NOMO-1 treated with DMSO at 0.1 percent for 48 hours (cell line): ENCODE measurements around the gene RNF112.
A peak's percentile ranks its signal among the peaks of the same experiment; 100 is the strongest.

ENCODE experiments used
- DNase-seq: peaks from one replicate; lab custom pipeline; 2025; ENCODE audit not compliant: unreplicated experiment; lab: John Stamatoyannopoulos, UW

The RNF112 gene

GRCh38 chr17:19387921-19388521, 23.0 kb upstream of the RNF112 start:
- DNase-seq: no peak

DNA sequence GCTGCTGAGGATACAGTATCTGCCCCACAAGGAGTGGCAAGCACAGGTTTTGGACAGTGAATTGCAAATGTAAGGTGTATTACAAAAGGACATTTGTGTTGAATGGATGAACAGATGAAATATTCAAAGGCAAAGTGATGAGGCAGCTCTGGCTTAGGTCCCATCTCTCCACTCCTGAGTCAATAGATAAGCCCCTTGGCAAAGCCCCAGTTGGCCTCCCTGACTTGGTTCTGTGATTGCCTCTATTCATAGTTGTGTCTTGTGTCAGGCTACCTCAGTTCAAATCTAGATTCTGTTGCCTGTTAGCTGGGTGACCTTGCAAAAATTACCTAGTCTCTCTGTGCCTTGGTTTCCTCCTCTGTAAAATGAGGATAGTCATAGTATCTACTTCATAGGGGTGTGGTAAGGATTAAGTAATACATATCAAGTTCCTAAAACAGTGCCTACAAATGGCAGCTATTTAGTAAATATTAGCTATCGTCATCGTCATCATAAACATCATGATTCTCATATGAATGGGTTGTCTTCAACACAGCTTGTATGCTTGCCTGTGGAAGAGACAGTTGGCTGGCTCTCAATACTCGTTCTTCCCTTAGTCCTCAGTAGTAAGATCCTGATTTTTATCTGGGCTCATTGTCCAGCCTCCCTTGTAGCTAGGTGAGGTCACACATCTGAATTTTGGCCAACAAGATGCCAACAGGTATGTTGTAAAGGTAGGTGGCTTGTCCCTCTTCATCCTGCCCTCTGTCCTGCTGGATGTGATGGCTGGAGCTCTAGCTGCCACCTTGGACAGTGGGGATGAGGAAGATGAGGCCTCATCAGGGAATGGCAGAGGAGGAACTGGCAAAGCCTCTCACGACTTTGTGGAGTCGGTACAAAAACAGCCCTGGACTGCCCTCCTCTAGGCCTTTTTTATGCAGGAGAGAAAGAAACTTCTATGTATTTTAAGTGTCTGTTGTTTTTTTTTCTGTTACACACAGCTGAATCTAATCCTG, 21.9 kb upstream of the RNF112 start:
- no peak for DNase-seq

GRCh38 chr17:19390951-19391350, 20.1 kb upstream of the RNF112 start:
- DNase-seq: no peak

GRCh38 chr17:19391432-19391831, 19.6 kb upstream of the RNF112 start:
- no peak for DNase-seq

DNA sequence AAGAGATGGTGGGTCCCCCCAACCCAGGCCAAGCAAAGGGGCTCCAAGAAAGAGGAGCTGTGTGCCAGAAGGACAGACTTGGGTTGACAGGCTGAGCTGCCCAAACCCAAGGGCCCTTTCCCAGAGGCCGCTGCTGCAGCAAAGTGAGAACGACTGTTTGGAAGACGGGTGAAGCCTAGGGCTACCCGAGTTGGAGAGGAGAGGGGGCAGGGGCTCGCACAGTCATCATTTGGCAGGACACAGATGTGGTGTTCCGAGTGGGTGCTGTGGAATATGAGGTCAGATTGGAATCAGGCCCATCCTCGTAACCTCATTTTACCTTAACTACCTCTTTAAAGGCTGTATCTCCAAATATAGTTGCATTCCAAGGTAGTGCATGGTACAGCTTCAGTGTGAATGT, 18.7 kb upstream of the RNF112 start:
- DNase-seq: no peak

DNA sequence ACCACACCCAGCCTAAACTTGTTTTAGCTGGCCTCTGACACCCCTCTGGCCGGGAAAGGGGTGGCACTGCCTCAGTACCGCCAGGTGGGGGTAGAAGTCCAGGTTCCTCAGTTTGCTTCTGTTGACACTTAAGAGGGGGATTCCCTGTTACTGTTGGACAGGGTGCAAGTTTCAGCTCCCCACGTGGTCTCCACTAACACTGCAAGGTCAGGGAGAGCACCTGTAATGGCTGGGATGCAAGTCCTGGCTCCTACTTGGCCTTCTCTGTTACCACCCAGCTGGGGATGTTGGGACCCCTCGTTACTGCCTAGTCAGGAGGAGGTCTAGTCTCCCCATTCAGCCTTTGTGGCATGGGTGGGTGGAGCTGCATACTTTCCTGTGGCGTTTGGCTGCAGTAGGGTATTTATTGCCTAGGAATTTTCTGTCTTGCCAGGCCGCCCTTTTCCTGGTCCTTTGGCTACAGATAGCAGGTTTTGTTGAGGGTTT, 13.4 kb upstream of the RNF112 start:
- DNase-seq: no peak

- DNase-seq: peak; percentile 85
Measured at GRCh38 chr17:19398301-19399181, 12.5 kb upstream of the RNF112 start.

- DNase-seq: no peak
Measured at GRCh38 chr17:19399750-19400450, 11.1 kb upstream of the RNF112 start.

- DNase-seq: no peak
Measured at GRCh38 chr17:19401321-19402010, 9.6 kb upstream of the RNF112 start.

DNA sequence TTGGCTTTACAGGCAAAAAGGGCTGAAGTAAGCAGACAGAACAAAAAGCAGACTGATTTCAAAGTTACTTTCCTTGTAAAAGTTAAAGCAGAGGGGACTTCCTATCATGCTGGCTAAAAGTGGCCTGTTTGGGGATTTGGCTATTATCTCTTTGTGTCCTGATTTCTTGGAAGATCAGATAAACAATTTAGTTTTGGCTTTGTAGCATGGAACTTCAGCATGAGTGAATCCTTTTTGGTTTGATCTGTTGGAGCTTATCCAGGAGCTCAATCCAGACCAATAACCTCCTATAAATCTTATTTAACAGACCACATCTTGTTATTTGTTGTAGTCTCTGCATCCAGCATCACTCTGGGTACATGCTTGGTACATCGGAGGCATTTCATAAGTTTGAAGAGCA, 8.9 kb upstream of the RNF112 start:
- no peak for DNase-seq

DNA sequence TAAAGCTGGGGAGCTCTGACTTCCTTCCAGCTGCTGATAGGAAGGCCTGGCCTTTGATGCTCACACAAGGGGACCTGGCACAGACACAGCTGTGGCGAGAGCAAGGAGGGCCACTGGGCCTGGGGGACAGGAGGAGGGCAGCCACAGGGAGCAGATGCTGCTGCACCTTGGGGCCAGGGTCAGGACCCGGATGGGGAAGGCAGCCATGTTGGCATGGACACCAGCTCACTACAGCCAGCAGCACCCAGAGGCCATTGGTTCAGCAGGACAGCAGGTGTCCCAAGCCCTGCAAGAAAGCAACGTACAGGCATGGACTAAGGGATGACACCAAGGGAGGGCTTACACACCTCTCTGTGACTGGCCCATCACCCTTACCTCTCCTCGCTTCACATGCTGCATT, 8.0 kb upstream of the RNF112 start:
- DNase-seq: no peak

GRCh38 chr17:19404264-19404663, 6.8 kb upstream of the RNF112 start:
- no peak for DNase-seq

DNA sequence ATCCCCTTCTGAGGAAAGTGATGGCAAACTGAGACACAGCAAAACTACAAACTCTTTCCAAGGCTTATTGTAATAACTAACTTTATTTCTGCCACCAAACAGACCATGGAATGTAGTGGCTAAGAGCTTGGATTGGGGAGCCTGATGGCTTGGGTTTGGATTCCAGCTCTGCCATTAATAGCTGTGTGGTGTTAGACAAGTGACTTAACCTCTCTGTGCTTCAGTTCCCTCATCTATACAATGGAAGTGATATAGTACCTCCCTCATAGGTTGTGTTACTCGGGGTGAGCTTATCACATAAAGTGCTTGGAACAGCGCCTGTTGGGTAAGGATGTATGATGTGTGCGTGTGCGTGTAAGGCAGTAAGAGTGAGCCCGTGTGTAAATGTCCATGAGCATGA, 5.9 kb upstream of the RNF112 start:
- DNase-seq: no peak

- no peak for DNase-seq
Measured at GRCh38 chr17:19407601-19408345, 3.3 kb upstream of the RNF112 start.

DNA sequence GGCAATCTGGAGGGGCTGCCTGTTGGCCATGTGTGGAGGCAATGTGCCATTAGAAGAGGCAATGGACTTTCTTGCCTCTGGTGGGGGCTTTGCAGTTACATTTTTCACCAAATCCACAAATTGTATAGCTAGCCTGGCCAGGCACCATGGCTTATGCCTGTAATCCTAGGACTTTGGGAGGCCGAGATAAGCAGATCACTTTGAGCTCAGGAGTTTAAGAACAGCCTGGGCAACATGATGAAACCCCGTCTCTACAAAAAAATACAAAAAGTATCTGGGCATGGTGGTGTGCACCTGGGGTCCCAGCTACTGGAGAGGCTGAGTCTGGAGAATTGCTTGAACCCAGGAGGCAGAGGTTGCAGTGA, 2.7 kb upstream of the RNF112 start:
- no peak for DNase-seq

DNA sequence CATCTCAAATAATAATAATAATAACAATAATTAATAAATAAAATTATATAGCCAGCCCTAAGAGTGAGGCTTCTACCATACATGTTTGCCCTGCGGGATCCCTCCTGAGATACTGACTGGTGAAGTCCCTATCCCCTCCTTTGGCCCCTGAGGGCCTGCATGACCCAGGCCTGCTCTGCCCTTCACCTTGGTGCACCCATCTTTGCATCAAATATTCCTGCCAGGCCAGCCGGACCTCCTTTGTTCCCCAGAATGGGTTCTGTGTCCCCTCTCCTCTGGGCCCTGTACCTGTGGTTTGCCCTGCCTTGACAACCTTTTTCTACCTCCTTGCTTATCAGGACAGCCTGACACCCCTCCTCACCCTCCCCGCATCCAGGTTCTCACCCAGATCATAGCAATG, 2.0 kb upstream of the RNF112 start:
- DNase-seq: no peak

- DNase-seq: no peak
Measured at GRCh38 chr17:19409509-19409908, 1.5 kb upstream of the RNF112 start.

DNA sequence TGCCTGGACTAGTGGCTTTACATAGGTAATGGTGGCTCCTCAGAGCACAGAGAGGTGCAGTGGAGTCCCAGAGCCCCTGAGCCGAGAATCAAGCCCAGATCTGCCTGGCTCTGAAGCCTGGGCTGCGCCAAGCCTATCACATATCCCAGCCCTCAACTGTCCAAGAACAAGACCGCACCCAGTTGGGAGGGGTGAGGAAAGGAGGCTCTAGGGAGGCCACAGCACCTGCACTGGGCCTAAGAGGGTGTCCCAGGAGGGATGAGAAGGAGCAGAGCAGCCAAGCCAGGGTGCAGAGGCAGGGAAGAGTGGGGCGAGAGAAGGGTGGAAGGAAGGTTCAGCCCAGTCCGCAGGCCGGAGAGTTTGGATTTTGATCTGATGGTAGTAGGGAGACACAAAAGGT, 941 bp upstream of the RNF112 start:
- no peak for DNase-seq

GRCh38 chr17:19411631-19412030, 599 bp downstream of the RNF112 start:
- DNase-seq: no peak
